Ectodermal cell (in vitro differentiated cells): ENCODE data around the gene GPAT3.
"Not testable (repeated sequence)": the region's sequence is repeated elsewhere in the genome, so short reads cannot be mapped to it uniquely, and the experiment has no call there.

ENCODE experiments used
- H3K27ac ChIP-seq: 2 replicates; pipeline ENCODE4 v1.7.0; 2013; ENCODE audit warnings: mild to moderate bottlenecking, low read depth, low read length; ENCODE audit not compliant: insufficient read depth, poor library complexity, severe bottlenecking
- H3K27me3 ChIP-seq: 2 replicates; pipeline ENCODE4 v1.7.0; 2013; ENCODE audit warnings: mild to moderate bottlenecking, low read length; ENCODE audit not compliant: insufficient read depth, control insufficient read depth, poor library complexity, severe bottlenecking
- H3K36me3 ChIP-seq: one replicate; pipeline ENCODE4 v1.7.0; 2013; ENCODE audit warnings: low read length; ENCODE audit not compliant: control insufficient read depth, insufficient read depth
- H3K4me1 ChIP-seq: one replicate; pipeline ENCODE4 v1.7.0; 2013; ENCODE audit warnings: low read length; ENCODE audit not compliant: control insufficient read depth, insufficient read depth
- H3K4me3 ChIP-seq: 2 replicates; pipeline ENCODE4 v1.7.0; 2013; ENCODE audit warnings: low read depth, low read length, control low read depth; ENCODE audit not compliant: insufficient read depth
- H3K9me3 ChIP-seq: 2 replicates; pipeline ENCODE4 v1.7.0; 2013; ENCODE audit warnings: mild to moderate bottlenecking, low read length, moderate library complexity; ENCODE audit not compliant: control insufficient read depth
- WGBS, 2 experiments: methylation state at CpG; one replicate each; pipeline ENCODE4 v1.1.7; 2013; ENCODE audit warnings: missing lambda C conversion rate in 2 of 2; 5-methylcytosine and 5-hydroxymethylcytosine counted together

The GPAT3 gene

GRCh38 chr4:83613994-83614393 lies 78.1 kb downstream of the GPAT3 start:
- H3K4me1 ChIP-seq: no peaks in the 10 kb centered on the region

GRCh38 chr4:83616252-83616651 lies 80.3 kb downstream of the GPAT3 start:
- H3K36me3 ChIP-seq: no peaks in the 10 kb centered on the region
- peaks cover 3% of the 10 kb centered on the region for H3K9me3 ChIP-seq
- no peak overlapping the region for H3K4me3 ChIP-seq
- no peaks in the 10 kb centered on the region for H3K4me1 ChIP-seq
- WGBS, 2 experiments: 89 to 100% methylated on average over 1 of the region's 1 CpG
- H3K27ac ChIP-seq: no peak overlapping the region
- H3K27me3 ChIP-seq: no peaks in the 10 kb centered on the region

More at GRCh38 chr4:83613994-83614393, 78.1 kb downstream of the GPAT3 start:
- Histone ChIP-seq H3K27me3 (no peaks in the 10 kb centered on the region), H3K36me3 (no peaks in the 10 kb centered on the region), H3K4me3 (no peak overlapping the region), H3K27ac (no peak overlapping the region), H3K9me3 (peaks cover 3% of the 10 kb centered on the region)
- WGBS, 2 experiments: 87 to 100% methylated on average over 2 to 3 of the region's 4 CpGs

- no peak overlapping the region for H3K27ac ChIP-seq
- H3K4me1 ChIP-seq: no peaks in the 10 kb centered on the region
- H3K4me3 ChIP-seq: no peak overlapping the region
- WGBS, 2 experiments: 80 to 83% methylated on average over 5 to 6 of the region's 6 CpGs
- no peaks in the 10 kb centered on the region for H3K36me3 ChIP-seq
- no peaks in the 10 kb centered on the region for H3K27me3 ChIP-seq
- peaks cover 3% of the 10 kb centered on the region for H3K9me3 ChIP-seq
Observed at GRCh38 chr4:83617371-83618035, 81.6 kb downstream of the GPAT3 start.

GRCh38 chr4:83618431-83618830 lies 82.5 kb downstream of the GPAT3 start:
- H3K4me3 ChIP-seq: no peak overlapping the region

GRCh38 chr4:83618991-83619645 lies 83.2 kb downstream of the GPAT3 start:
- H3K36me3 ChIP-seq: no peaks in the 10 kb centered on the region
- H3K4me1 ChIP-seq: no peaks in the 10 kb centered on the region
- H3K27ac ChIP-seq: no peak overlapping the region
- no peak overlapping the region for H3K4me3 ChIP-seq
- 87 to 93% methylated on average over 4 of the region's 4 CpGs for WGBS, 2 experiments
- no peaks in the 10 kb centered on the region for H3K27me3 ChIP-seq
- no peaks in the 10 kb centered on the region for H3K9me3 ChIP-seq

More at GRCh38 chr4:83618431-83618830, 82.5 kb downstream of the GPAT3 start:
- H3K27me3 ChIP-seq: no peaks in the 10 kb centered on the region
- no peak overlapping the region for H3K27ac ChIP-seq
- peaks cover 2% of the 10 kb centered on the region for H3K9me3 ChIP-seq
- WGBS, 2 experiments: 65 to 74% methylated on average over 4 of the region's 4 CpGs
- H3K4me1 ChIP-seq: no peaks in the 10 kb centered on the region
- no peaks in the 10 kb centered on the region for H3K36me3 ChIP-seq

GRCh38 chr4:83622127-83622526 lies 86.2 kb downstream of the GPAT3 start:
- not testable (repeated sequence) for H3K4me1 ChIP-seq, H3K4me3 ChIP-seq, H3K27ac ChIP-seq, H3K36me3 ChIP-seq, H3K27me3 ChIP-seq, H3K9me3 ChIP-seq
- 94 to 100% methylated on average over 1 of the region's 1 CpG for WGBS, 2 experiments

- Histone ChIP-seq H3K27ac (no peak overlapping the region), H3K9me3 (no peaks in the 10 kb centered on the region), H3K27me3 (no peaks in the 10 kb centered on the region), H3K4me1 (no peaks in the 10 kb centered on the region), H3K36me3 (no peaks in the 10 kb centered on the region), H3K4me3 (no peak overlapping the region)
- WGBS, 2 experiments: 100% methylated on average over 1 of the region's 1 CpG; no CpG with 5 or more reads in 1 of the 2 experiments
Observed at GRCh38 chr4:83625821-83626220, 89.9 kb downstream of the GPAT3 start.

GRCh38 chr4:83626245-83626836 lies 90.4 kb downstream of the GPAT3 start:
- Histone ChIP-seq H3K9me3 (no peaks in the 10 kb centered on the region), H3K4me3 (no peak overlapping the region), H3K36me3 (no peaks in the 10 kb centered on the region), H3K27me3 (no peaks in the 10 kb centered on the region), H3K27ac (no peak overlapping the region), H3K4me1 (no peaks in the 10 kb centered on the region)
- WGBS, 2 experiments: 93% methylated on average over 11 of the region's 11 CpGs

GRCh38 chr4:83629945-83630721 lies 94.2 kb downstream of the GPAT3 start:
- Histone ChIP-seq H3K27me3 (no peaks in the 10 kb centered on the region), H3K9me3 (no peaks in the 10 kb centered on the region), H3K27ac (no peak overlapping the region), H3K4me1 (no peaks in the 10 kb centered on the region), H3K36me3 (no peaks in the 10 kb centered on the region), H3K4me3 (no peak overlapping the region)
- 93 to 95% methylated on average over 6 of the region's 6 CpGs for WGBS, 2 experiments

- H3K27ac ChIP-seq: no peak overlapping the region
- no peaks in the 10 kb centered on the region for H3K9me3 ChIP-seq
- WGBS, 2 experiments: 90 to 100% methylated on average over 2 of the region's 2 CpGs
- H3K4me3 ChIP-seq: no peak overlapping the region
- H3K36me3 ChIP-seq: no peaks in the 10 kb centered on the region
- H3K4me1 ChIP-seq: no peaks in the 10 kb centered on the region
- H3K27me3 ChIP-seq: no peaks in the 10 kb centered on the region
Observed at GRCh38 chr4:83631066-83631465, 95.2 kb downstream of the GPAT3 start.
